ENCODE results near the gene ARHGAP21.

The ARHGAP21 gene

DNA sequence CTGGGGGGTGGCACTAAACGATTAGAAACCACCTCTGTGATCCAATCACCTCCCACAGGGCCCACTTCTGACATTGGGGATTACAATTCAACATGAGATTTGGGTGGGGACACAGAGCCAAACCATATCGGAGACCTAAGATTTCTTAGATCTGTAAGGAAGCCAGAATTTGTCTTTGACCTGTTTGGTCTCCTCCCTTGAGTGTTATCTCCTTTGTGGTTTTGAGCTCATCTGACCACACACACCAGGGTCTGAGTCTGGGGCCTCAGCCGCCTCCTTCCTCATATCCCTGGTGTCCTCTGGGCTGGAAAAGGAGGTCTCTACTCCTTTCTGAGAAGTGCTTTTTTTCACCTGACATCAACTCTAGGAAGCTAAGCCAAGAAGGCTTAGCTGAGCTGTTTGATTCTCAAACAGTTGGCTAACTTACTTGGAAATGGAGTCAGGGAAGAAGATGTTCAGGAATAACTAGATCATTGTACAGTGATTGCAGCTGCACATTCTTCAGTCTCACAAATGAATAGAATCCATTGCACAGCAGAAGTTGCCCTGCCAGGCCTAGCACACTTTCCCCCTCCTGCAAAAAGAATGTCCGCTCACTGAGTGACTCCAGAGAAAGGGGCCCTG lies 167.4 kb downstream of the ARHGAP21 start:
- no peak for DNase-seq (ENCODE audit: low read depth, low spot score)
- no peak overlapping the region for H3K27ac ChIP-seq
- no peak overlapping the region for H3K9ac ChIP-seq (ENCODE audit: insufficient read length)
- no peaks in the 10 kb centered on the region for H3K9me3 ChIP-seq (ENCODE audit: low read depth, low read length)
- H3K4me3 ChIP-seq, result no peak overlapping the region
- TF ChIP-seq FOXP2 (optimal IDR thresholded peaks at IDR 0.05; ENCODE audit: control extremely low read depth, extremely low read length, insufficient read depth) (no peak), POLR2AphosphoS5 (IDR thresholded peaks at IDR 0.05; ENCODE audit: borderline replicate concordance, low read depth, low read length) (no peak), EZH2 (IDR thresholded peaks at IDR 0.05) (no peak)
- no peaks in the 10 kb centered on the region for H3K36me3 ChIP-seq (ENCODE audit: insufficient read depth, low read length)

DNA sequence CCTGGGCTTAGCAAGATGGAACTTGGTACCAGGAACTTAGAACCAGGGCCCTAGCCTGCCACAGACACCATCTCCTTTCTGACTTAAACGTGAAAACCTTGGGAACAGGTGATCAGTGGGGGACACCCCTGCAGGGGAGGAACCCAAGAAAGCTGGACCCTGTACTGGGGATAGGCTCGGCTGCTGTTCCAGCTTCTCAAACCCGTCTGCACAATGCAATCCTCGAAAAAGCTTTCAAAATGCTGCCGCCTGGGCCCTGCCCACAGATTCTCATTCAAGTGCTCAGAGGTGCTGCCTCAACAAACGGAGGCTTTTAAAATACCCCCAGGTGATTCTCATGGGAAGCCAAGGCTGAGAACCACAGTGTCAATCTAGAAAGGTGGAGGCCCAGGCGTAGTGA lies 169.7 kb downstream of the ARHGAP21 start:
- Histone ChIP-seq H3K4me3 (no peak overlapping the region), H3K9me3 (ENCODE audit: low read depth, low read length) (no peaks in the 10 kb centered on the region), H3K9ac (ENCODE audit: insufficient read length) (no peak overlapping the region), H3K27ac (no peak overlapping the region), H3K36me3 (ENCODE audit: insufficient read depth, low read length) (no peaks in the 10 kb centered on the region)
- DNase-seq (ENCODE audit: low read depth, low spot score), result no peak
- TF ChIP-seq EZH2 (IDR thresholded peaks at IDR 0.05), result no peak
- TF ChIP-seq POLR2AphosphoS5 (IDR thresholded peaks at IDR 0.05; ENCODE audit: borderline replicate concordance, low read depth, low read length), result no peak
- no peak for TF ChIP-seq FOXP2 (optimal IDR thresholded peaks at IDR 0.05; ENCODE audit: control extremely low read depth, extremely low read length, insufficient read depth)

DNA sequence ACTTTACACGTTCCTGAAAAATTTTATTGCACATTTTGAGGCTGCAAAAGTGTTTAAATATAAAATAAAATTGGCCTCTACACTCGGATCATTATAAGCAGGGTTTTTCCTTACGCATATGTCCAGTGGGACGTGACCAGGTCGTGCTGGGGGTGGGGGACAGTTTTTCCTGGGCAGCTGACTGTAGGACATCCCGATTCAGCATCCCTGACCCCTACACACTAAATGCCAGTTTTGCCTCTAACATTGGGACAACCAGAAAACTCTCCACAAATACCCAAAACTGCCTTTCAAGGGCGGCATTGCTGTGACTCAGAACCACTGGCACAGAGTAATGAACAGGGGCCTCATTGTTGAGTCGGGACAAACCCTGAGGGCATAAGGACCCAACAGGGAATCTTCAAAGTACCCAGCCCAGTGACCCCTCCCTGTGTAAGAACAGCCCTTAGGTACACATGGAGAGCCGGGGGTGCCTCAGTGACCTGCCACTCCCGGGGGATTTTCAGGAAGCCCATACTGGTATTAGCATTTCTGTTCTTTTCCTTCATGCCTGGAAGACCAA lies 170.6 kb downstream of the ARHGAP21 start:
- TF ChIP-seq POLR2AphosphoS5 (IDR thresholded peaks at IDR 0.05; ENCODE audit: borderline replicate concordance, low read depth, low read length) (no peak), EZH2 (IDR thresholded peaks at IDR 0.05) (no peak), FOXP2 (optimal IDR thresholded peaks at IDR 0.05; ENCODE audit: control extremely low read depth, extremely low read length, insufficient read depth) (no peak)

DNA sequence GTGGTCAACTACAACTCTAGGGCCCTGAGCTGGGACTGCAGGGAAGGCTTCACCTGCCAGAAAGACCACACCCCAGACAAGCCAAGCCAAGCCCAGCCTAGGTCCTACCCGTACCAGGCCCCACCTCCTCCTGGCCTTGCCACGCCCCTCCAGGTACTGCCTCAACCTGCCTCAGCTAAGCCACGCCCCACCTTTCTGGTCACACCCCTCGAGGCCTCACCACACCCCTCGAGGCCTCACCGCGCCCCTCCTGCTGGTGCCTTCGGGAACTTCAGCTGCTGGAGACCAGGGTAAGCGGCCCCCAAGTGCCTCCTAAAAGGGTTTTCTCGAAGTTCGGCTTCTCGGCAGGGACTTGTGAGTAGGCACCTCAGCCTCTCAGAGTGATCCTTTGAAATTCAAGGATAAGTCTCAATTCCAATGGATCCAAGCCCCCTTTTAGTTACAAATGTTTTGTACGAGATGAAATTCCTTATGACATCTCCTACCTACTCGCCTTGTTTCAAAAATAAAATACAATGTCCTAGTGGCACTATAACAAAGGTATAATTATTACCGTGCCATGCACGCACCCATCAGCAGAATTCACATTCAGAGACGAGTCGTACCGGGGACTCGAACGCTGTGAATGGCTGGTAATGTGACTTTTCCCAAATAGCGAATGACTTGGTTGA lies 171.2 kb downstream of the ARHGAP21 start:
- Histone ChIP-seq H3K9me3 (ENCODE audit: low read depth, low read length) (no peaks in the 10 kb centered on the region), H3K4me3 (no peak overlapping the region), H3K27ac (no peak overlapping the region), H3K36me3 (ENCODE audit: insufficient read depth, low read length) (no peaks in the 10 kb centered on the region), H3K9ac (ENCODE audit: insufficient read length) (no peak overlapping the region)
- no peak for DNase-seq (ENCODE audit: low read depth, low spot score)
- TF ChIP-seq EZH2 (IDR thresholded peaks at IDR 0.05) (no peak), FOXP2 (optimal IDR thresholded peaks at IDR 0.05; ENCODE audit: control extremely low read depth, extremely low read length, insufficient read depth) (no peak), POLR2AphosphoS5 (IDR thresholded peaks at IDR 0.05; ENCODE audit: borderline replicate concordance, low read depth, low read length) (no peak)

More for the DNA sequence above, 170.6 kb downstream of the ARHGAP21 start:
- H3K9me3 ChIP-seq (ENCODE audit: low read depth, low read length), result no peaks in the 10 kb centered on the region
- no peak overlapping the region for H3K27ac ChIP-seq
- H3K4me3 ChIP-seq, result no peak overlapping the region
- no peak for DNase-seq (ENCODE audit: low read depth, low spot score)
- no peaks in the 10 kb centered on the region for H3K36me3 ChIP-seq (ENCODE audit: insufficient read depth, low read length)
- H3K9ac ChIP-seq (ENCODE audit: insufficient read length), result no peak overlapping the region

DNA sequence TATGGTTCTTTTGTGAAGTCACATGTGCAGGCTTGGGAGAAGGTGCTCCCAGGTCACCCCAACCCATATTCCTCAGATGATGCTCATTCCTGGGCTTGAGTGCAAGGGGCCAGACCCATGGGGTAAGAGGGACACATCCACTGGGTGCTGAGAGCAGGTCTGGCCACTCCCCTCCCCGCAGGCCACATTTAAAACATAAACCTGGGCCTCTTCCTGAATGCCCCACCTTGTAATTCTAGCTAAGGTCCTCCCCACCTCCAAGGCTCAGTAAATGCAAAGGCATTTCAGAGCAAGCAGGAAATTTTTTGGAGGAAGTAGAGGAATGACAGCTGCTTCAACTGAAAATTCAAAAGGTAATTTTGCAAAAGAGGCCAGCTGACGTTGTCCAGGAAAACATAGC lies 172.5 kb downstream of the ARHGAP21 start:
- no peak overlapping the region for H3K27ac ChIP-seq
- no peak for DNase-seq (ENCODE audit: low read depth, low spot score)
- no peaks in the 10 kb centered on the region for H3K9me3 ChIP-seq (ENCODE audit: low read depth, low read length)
- H3K9ac ChIP-seq (ENCODE audit: insufficient read length), result no peak overlapping the region
- H3K4me3 ChIP-seq, result no peak overlapping the region
- peaks cover under 1% of the 10 kb centered on the region; the same call in 1 of the 2 replicates for H3K36me3 ChIP-seq (ENCODE audit: insufficient read depth, low read length)
- TF ChIP-seq FOXP2 (optimal IDR thresholded peaks at IDR 0.05; ENCODE audit: control extremely low read depth, extremely low read length, insufficient read depth) (no peak), POLR2AphosphoS5 (IDR thresholded peaks at IDR 0.05; ENCODE audit: borderline replicate concordance, low read depth, low read length) (no peak), EZH2 (IDR thresholded peaks at IDR 0.05) (no peak)

DNA sequence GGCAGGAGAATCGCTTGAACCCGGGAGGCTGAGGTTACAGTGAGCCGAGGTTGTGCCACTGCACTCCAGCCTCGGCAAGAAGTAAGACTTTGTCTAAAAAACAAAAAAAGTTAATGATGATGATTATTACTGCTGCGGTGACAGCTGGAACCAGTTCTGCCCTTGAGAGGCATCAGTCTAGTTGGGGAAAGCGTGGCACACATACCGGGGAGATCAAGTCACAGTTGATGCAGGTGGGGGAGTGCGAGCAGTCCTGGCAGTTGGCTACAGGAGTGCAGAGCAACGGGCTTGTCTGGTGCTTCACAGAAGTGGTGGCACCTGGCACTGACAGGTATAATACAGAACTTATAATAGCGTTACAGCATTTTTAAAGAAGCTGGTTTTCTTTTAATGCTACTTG lies 173.0 kb downstream of the ARHGAP21 start:
- TF ChIP-seq POLR2AphosphoS5 (IDR thresholded peaks at IDR 0.05; ENCODE audit: borderline replicate concordance, low read depth, low read length), result no peak
- no peak for TF ChIP-seq EZH2 (IDR thresholded peaks at IDR 0.05)
- no peak for TF ChIP-seq FOXP2 (optimal IDR thresholded peaks at IDR 0.05; ENCODE audit: control extremely low read depth, extremely low read length, insufficient read depth)
- Histone ChIP-seq H3K36me3 (ENCODE audit: insufficient read depth, low read length) (peaks cover 2% of the 10 kb centered on the region; the same call in 1 of the 2 replicates), H3K9ac (ENCODE audit: insufficient read length) (no peak overlapping the region), H3K27ac (no peak overlapping the region), H3K4me3 (no peak overlapping the region), H3K9me3 (ENCODE audit: low read depth, low read length) (no peaks in the 10 kb centered on the region)
- DNase-seq (ENCODE audit: low read depth, low spot score), result no peak

DNA sequence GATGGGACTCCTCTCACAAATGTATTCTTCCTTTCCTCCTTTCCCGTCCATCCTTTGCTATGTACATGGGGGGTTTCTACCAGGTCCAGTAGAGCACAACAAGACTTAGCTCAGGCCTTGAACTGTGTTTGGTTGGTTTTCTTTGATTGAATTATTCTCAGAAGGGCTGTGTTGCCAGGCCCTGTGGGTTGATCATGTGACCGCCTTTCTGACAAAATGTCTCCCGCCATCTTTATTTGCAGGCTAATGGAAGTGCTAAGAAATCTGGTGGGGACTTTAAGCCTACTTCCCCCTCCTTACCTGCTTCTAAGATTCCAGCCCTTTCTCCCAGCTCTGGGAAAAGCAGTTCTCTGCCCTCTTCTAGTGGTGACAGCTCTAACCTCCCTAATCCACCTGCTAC lies 178.1 kb downstream of the ARHGAP21 start:
- TF ChIP-seq FOXP2 (optimal IDR thresholded peaks at IDR 0.05; ENCODE audit: control extremely low read depth, extremely low read length, insufficient read depth), result no peak
- no peak for TF ChIP-seq EZH2 (IDR thresholded peaks at IDR 0.05)
- TF ChIP-seq POLR2AphosphoS5 (IDR thresholded peaks at IDR 0.05; ENCODE audit: borderline replicate concordance, low read depth, low read length), result no peak
- no peak overlapping the region for H3K4me3 ChIP-seq
- DNase-seq (ENCODE audit: low read depth, low spot score), result no peak

DNA sequence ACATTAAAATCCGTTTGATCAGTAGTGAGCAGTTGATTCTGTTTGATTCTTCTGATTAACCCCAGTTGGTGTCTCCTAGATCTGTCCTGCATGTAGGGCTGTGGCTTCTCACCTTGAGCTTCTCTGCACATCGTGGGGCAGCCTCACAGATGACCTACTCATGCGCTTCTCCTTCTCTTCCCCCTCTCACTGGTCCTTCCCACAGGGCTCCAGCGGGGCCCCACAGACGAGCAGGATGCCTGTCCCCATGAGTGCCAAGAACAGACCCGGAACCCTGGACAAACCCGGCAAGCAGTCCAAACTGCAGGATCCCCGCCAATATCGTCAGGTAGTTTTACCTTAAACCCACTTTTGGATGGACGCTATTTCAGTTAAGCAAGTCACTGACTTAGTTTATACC lies 178.9 kb downstream of the ARHGAP21 start:
- peaks cover 7% of the 10 kb centered on the region; the same call in 1 of the 2 replicates for H3K36me3 ChIP-seq (ENCODE audit: insufficient read depth, low read length)
- no peak overlapping the region for H3K4me3 ChIP-seq
- H3K9me3 ChIP-seq (ENCODE audit: low read depth, low read length), result no peaks in the 10 kb centered on the region
- no peak overlapping the region for H3K9ac ChIP-seq (ENCODE audit: insufficient read length)
- DNase-seq (ENCODE audit: low read depth, low spot score), result no peak
- TF ChIP-seq EZH2 (IDR thresholded peaks at IDR 0.05), result no peak
- no peak for TF ChIP-seq FOXP2 (optimal IDR thresholded peaks at IDR 0.05; ENCODE audit: control extremely low read depth, extremely low read length, insufficient read depth)
- TF ChIP-seq POLR2AphosphoS5 (IDR thresholded peaks at IDR 0.05; ENCODE audit: borderline replicate concordance, low read depth, low read length), result no peak
- no peak overlapping the region for H3K27ac ChIP-seq

More for the DNA sequence above, 178.1 kb downstream of the ARHGAP21 start:
- H3K9me3 ChIP-seq (ENCODE audit: low read depth, low read length), result no peaks in the 10 kb centered on the region
- no peak overlapping the region for H3K9ac ChIP-seq (ENCODE audit: insufficient read length)
- H3K36me3 ChIP-seq (ENCODE audit: insufficient read depth, low read length), result peaks cover 5% of the 10 kb centered on the region; the same call in 1 of the 2 replicates
- no peak overlapping the region for H3K27ac ChIP-seq

All from SK-N-MC (cell line).